GM21723 (cell line): ENCODE measurements around the gene CD1C.
"Not testable (repeated sequence)": the region's sequence is repeated elsewhere in the genome, so short reads cannot be mapped to it uniquely, and the experiment has no call there.

ENCODE experiments used
- ATAC-seq: cut with Tn5 transposase; IDR thresholded peaks from one replicate; pipeline ENCODE4 v1.9.1; 2021; ENCODE audit warnings: mild to moderate bottlenecking, moderate library complexity; ENCODE audit not compliant: unreplicated experiment

Gene CD1C

GRCh38 chr1:158327481-158327880 is 37.8 kb downstream of the CD1C start:
- ATAC-seq, result no peak

DNA sequence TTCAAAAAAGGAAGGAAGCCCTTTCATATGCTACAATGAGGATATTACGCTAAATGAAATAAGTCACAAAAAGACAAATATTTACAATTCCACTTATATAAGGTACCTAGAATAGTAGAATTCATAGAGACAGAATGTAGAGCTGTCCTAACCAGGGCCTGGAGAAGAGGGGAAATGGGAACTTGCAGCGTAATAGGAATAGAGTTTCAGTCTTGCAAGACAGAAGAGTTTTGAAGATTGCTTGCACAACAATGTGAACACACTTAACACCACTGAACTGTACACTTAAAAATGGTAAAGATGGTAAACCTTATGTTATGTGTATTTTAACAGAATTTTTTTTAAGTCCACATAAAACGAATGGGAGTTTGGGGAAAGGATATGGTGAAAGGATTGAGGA is 38.7 kb downstream of the CD1C start:
- ATAC-seq, result no peak

- ATAC-seq, result no peak
These were observed 39.6 kb downstream of the CD1C start for GRCh38 chr1:158329300-158329699.

GRCh38 chr1:158329733-158330132 is 40.0 kb downstream of the CD1C start:
- no peak for ATAC-seq

- no peak for ATAC-seq
These were observed 40.8 kb downstream of the CD1C start for GRCh38 chr1:158330391-158331105.

DNA sequence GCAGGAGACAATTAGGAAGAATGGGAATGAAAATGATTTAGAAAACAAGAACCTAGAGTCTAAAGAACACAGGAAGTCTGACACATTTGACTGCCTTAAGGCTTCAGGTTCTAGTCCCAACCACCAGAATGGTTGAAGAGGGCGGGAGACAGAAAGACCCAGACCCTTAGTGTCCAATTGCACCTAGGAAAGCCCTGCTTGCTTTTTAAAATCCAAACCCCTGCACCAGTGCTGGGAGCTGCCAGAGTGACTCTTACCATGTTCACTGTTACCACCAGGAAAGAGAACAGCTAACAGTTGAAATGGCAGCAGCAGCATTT is 41.3 kb downstream of the CD1C start:
- ATAC-seq, result no peak

DNA sequence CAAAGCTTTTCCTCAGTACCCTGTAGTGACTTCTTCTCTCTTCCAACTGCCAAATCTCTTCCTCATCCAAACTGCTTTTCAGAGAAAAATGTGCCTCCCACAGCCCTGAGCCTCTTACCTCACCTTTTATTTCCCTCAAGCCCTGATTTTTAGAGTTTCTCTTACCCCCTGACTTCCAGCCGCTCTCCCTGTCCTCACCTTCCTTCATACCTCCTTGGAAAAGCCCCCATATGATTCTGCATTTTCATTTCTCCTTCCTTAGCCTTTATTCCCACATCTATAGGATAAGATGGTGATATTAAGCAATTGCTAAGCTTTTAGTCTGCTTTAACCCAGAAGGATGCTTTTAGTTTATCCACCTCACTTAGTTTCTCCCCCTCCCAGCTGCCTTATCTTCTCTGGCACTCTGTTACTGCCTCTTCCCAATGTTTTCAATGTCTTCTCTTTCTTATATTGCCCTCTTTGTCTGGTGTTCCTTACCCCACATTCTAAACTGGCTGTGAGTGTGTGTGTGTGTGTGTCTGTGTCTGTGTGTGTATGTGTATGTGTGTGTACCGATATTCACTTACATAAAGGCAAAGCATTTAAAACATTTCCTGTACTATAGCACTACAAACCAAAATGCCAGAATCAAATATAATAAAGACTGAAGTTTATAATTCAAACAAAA is 41.9 kb downstream of the CD1C start, which contains the start of gene CD1B:
Gene CD1B (minus strand): TSS at position 51 of the 670 bp plus-strand sequence. CDS start 108 bp downstream, outside the sequence.
- ATAC-seq, result no peak

DNA sequence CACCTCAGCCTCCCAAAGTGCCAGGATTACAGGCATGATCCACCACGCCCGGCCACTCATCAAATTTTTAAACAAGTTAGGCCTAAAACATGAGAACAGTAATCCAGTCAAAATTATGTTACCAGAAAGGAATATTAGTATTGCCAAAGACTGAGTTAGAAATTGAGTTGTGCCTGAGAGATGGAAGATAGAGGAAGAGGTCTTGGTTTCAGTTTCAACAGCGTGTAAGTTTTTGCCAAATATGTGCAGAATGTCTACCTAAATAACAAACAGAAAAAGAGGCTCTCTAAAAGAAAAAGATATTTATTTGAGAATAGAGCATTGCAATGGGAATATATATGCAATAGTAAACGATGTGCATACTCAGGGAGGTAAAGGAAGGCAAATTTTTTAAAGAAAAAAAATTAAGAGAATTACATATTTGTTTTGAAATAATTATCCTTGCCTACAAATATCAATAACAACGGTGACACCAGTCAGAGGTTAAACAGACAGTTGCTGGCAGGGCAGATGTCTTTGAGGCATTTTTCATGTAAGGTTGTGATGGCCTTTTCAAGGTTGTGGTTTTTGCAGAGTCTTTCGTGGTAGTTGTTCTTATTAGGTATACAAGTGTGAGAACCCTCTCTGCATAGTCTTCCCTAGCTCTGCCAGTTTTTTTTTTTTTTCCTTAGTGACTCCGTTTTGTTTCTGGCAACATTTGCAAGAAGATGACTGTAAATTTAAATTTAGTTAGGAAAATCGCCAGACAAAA is 43.9 kb downstream of the CD1C start:
- no peak for ATAC-seq

DNA sequence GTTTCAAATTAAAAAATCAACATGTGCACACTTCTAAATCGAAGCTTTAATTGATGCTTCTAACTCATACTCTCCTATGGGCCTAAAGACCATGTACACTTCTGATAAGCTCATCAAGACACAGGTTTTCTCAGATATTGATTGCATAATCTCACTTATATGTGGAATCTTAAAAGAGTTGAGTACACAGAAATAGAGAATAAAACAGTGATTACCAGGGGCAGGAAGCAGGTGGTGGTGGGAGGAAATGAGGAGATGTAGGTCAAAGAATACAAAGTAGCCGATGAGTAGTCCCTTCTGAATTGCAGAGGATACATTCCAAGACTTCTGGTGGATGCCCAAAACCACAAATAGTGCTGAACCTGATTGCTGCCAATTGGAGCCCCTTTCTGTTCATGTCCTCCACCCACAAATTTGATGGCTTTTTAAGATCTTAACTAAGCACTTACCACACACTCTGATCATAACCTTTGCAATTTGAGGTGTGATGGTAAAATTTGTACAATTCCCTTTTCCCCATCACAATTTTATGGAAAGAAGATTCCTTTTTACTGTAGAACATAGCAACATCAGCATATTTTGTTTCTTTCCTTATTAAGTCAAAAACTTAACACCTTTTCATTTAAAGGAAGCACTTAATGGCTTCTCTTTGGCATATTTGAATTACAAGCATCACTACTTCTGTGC is 44.9 kb downstream of the CD1C start:
- no peak for ATAC-seq

DNA sequence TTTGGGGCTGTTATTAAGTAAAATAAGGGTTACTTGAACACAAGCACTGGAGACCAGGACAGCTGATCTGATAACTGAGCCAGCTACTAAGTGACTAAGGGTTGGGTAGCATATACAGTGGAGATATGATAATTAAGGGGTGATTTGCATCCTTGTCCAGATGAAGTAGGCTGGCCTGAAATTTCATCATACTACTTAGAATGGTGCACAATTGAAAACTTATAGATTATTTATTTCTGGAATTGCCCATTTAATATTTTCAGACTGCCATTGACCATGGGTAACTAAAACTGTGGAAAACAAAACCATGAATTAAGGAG is 45.5 kb downstream of the CD1C start:
- no peak for ATAC-seq

GRCh38 chr1:158336413-158336812 is 46.7 kb downstream of the CD1C start:
- ATAC-seq, result not testable (repeated sequence)
